Endometrial microvascular endothelial cells (primary cell): ENCODE data around the gene C1QL3. TPM values are rescaled to one million over a fixed set of nuclear protein-coding genes. Genes with fewer than 3 reads are reported as not detected.

Experiments used
- in situ Hi-C: cut with HindIII; loops from 2 replicates; pipeline ENCODE4 v1.10.0; 2017; ENCODE audit warnings: low sequenced_read_pairs, low pct_unique_long_range_greater_than_20kb; ENCODE audit errors: inconsistent ontology term
- total RNA-seq: library from RNA; depleted of rRNA; stranded (reverse); fragments of >200 nt; gene quantifications from one replicate; pipeline ENCODE4 v1.2.3, GENCODE V29; 2015; ENCODE audit errors: inconsistent ontology term

The C1QL3 gene
- total RNA-seq, 1 donor from 2014 or later = not detected

GRCh38 chr10:16509996-16510395, 11.7 kb downstream of the C1QL3 start:
- in situ Hi-C loops = no loop called here

GRCh38 chr10:16505161-16505560, 16.5 kb downstream of the C1QL3 start:
- in situ Hi-C loops = no loop called here

- in situ Hi-C loops = no loop called here
Measured at GRCh38 chr10:16497911-16498310, 23.8 kb downstream of the C1QL3 start.

- in situ Hi-C loops = no loop called here
Measured at GRCh38 chr10:16493884-16494536, 27.7 kb downstream of the C1QL3 start.

- in situ Hi-C loops = no loop called here
Measured at GRCh38 chr10:16491933-16492332, 29.7 kb downstream of the C1QL3 start.

- in situ Hi-C loops = no loop called here
Measured at GRCh38 chr10:16490511-16490910, 31.2 kb downstream of the C1QL3 start.

- in situ Hi-C loops = no loop called here
Measured at GRCh38 chr10:16483241-16483917, 38.3 kb downstream of the C1QL3 start.

- in situ Hi-C loops = no loop called here
Measured at GRCh38 chr10:16481052-16481728, 40.5 kb downstream of the C1QL3 start.

- in situ Hi-C loops = no loop called here
Measured at GRCh38 chr10:16478801-16479200, 42.9 kb downstream of the C1QL3 start.

GRCh38 chr10:16477757-16478156, 43.9 kb downstream of the C1QL3 start:
- in situ Hi-C loops = no loop called here

GRCh38 chr10:16472828-16473227, 48.9 kb downstream of the C1QL3 start:
- in situ Hi-C loops = no loop called here

- in situ Hi-C loops = no loop called here
Measured at GRCh38 chr10:16470747-16471146, 50.9 kb downstream of the C1QL3 start.

GRCh38 chr10:16466001-16466400, 55.7 kb downstream of the C1QL3 start:
- in situ Hi-C loops = no loop called here

Other genes starting within 250 kb of the C1QL3 start
- gene PTER, start 84.9 kb downstream of the C1QL3 start, total RNA-seq = 18.3 TPM